HTR-8/SVneo (cell line): ENCODE results near the gene DNTT.

ENCODE experiments used
- DNase-seq: peaks from one replicate; pipeline ENCODE4 v3.0.0; 2011; ENCODE audit warnings: low spot score, mixed read lengths; ENCODE audit not compliant: insufficient read length
- FAIRE-seq: peaks from 2 replicates; lab custom pipeline; 2011; peaks lifted over from hg19 to GRCh38; lab: Jason Lieb, UNC

DNTT gene

GRCh38 chr10:96339956-96340904, 36.0 kb downstream of the DNTT start:
- DNase-seq (peak; percentile 69), FAIRE-seq (no peak)

GRCh38 chr10:96341219-96342182, 37.3 kb downstream of the DNTT start:
- no peak for FAIRE-seq
- no peak for DNase-seq

- DNase-seq = no peak
- no peak for FAIRE-seq
Measured at GRCh38 chr10:96342402-96342801, 38.2 kb downstream of the DNTT start.

- FAIRE-seq (no peak), DNase-seq (no peak)
Measured at GRCh38 chr10:96344178-96344577, 39.9 kb downstream of the DNTT start.

GRCh38 chr10:96345222-96345621, 41.0 kb downstream of the DNTT start:
- DNase-seq (no peak), FAIRE-seq (no peak)

- FAIRE-seq (no peak), DNase-seq (no peak)
Measured at GRCh38 chr10:96346295-96346694, 42.1 kb downstream of the DNTT start.

GRCh38 chr10:96352027-96352426, 47.8 kb downstream of the DNTT start:
- FAIRE-seq = no peak
- DNase-seq = no peak

- no peak for FAIRE-seq
- DNase-seq = no peak
Measured at GRCh38 chr10:96352582-96352981, 48.3 kb downstream of the DNTT start.

GRCh38 chr10:96357038-96357620, 52.9 kb downstream of the DNTT start:
- no peak for DNase-seq
- no peak for FAIRE-seq

GRCh38 chr10:96358851-96359540, 54.8 kb downstream of the DNTT start, which contains the start of gene OPALIN:
Gene OPALIN, minus strand, starts transcription at chr10:96359002. Its CDS starts 106 bp downstream, at chr10:96358896.
- DNase-seq (no peak), FAIRE-seq (no peak)

- FAIRE-seq (no peak), DNase-seq (no peak)
Measured at GRCh38 chr10:96359616-96360015, 55.4 kb downstream of the DNTT start.

- FAIRE-seq = no peak
Measured at GRCh38 chr10:96360331-96360730, 56.1 kb downstream of the DNTT start.

GRCh38 chr10:96360766-96361165, 56.5 kb downstream of the DNTT start:
- no peak for FAIRE-seq

More at GRCh38 chr10:96360331-96360730, 56.1 kb downstream of the DNTT start:
- no peak for DNase-seq

GRCh38 chr10:96365571-96365970, 61.3 kb downstream of the DNTT start:
- FAIRE-seq (no peak), DNase-seq (no peak)

More at GRCh38 chr10:96360766-96361165, 56.5 kb downstream of the DNTT start:
- DNase-seq = no peak

- no peak for FAIRE-seq
- no peak for DNase-seq
Measured at GRCh38 chr10:96366508-96366907, 62.3 kb downstream of the DNTT start.

- DNase-seq (no peak), FAIRE-seq (no peak)
Measured at GRCh38 chr10:96367470-96367869, 63.2 kb downstream of the DNTT start.

- FAIRE-seq (no peak), DNase-seq (no peak)
Measured at GRCh38 chr10:96368971-96369370, 64.7 kb downstream of the DNTT start.

GRCh38 chr10:96369890-96370583, 65.8 kb downstream of the DNTT start:
- DNase-seq (no peak), FAIRE-seq (no peak)

GRCh38 chr10:96370584-96371157, 66.4 kb downstream of the DNTT start:
- FAIRE-seq (peak; percentile 58), DNase-seq (peak; percentile 77)
